Stimulated activated CD8-positive, alpha-beta memory T cell treated with anti-CD3 and anti-CD28 coated beads, Interleukin-15, amount 100 ng/mL, for 48 hours (primary cell): ENCODE results near the gene CAMK1D.
"Not testable (repeated sequence)": the region's sequence is repeated elsewhere in the genome, so short reads cannot be mapped to it uniquely, and the experiment has no call there.

Experiments used
- DNase-seq, 2 donors: peaks; one replicate each; pipeline ENCODE4 v3.0.0-alpha.2; 2020; ENCODE audit warnings: low read depth in 2 of 2

The CAMK1D gene

DNA sequence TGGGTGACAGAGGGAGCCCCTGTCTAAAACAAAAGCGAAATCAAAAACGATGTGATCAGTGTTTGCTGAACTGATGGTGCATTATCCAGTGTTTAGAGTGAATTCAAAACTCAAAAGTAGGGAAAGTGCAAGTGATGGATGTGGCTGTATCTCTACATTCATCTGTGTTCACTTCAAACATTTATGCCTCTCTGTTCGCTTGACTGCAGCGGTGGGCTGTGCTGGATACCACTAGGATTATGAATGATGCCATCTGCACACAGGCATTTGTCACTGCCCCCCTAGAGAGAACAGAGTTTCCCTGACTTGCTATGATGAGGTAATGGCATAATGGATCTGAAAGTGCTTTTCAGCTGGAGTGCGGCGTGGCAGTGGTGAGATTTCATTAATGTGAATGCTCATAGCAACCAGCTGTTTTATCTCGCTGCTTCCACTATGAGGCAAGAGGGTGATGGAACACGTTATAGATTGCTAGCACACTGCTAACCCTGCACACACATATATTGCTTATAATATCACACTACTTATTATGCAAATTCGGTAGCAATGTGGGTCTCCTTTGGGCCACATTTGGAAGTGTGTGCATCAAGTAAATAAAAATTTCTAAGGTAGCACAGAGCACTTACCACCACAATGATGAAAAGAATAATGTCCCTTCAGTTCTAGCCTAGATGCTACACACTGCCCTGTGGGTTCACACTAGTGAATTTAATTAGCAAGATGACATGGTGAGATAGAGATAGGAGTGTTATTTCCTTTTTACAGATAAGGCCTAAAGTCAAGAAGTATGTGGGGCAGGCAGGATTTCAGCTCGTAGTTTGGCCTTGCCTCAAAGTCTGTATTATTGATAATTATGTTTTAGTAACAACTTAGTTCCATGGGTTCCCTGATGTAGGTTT, 164.7 kb downstream of the CAMK1D start:
- DNase-seq: no peak

DNA sequence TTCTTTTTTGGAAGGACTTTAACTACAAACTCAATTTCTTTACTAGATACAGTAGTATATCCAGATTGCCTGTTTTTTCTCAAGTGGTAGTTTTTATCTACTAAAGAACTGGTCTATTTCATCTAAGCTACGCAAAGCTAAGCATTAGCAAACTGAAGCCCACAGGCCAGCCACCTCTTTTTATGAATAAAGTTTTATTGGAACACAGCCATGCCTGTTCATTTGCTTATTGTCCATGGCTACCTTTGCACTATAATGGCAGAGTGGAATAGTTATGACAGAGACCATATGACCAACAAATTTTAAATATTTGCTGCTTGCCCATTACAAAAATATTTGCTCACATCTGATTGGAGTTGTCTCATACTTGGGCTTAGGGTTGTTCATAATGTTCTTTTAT, 168.7 kb downstream of the CAMK1D start:
- DNase-seq: no peak

DNA sequence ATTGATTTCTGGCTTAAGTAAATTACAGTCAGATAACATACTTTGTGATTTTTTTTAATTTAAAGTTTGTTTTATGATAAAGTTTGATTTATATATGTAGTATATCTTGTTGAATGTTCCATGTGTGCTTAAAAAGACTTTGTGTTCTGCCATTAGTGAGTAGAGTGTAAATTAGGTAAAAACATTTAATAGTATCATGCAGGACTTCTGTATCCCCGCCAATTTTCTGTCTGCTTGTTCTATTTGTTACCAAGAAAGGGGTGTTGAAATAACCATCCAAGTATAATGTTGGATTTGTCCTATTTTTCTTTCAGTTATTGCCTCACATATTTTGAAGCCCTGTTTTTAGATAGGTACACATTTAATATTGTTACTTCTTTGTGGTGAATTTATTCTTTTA, 172.1 kb downstream of the CAMK1D start:
- DNase-seq: no peak

DNA sequence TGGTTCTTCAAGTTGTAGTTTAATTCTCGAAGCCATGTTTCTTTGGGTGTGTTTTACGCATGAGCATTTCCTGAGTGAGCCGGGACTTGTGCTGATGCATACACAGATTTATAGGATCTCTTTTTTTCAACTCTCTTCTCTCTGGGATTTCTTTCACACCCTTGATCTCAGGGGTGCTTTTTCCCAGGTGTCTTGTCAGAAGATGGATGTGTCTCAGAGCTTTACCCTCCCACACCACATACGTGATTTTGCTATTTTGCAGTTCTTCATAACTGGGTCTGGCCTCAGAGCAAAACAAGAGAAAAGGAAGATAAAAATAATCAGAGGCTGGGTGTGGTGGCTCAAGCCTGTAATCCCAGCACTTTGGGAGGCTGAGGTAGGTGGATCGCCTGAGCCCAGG, 177.0 kb downstream of the CAMK1D start:
- no peak for DNase-seq

DNA sequence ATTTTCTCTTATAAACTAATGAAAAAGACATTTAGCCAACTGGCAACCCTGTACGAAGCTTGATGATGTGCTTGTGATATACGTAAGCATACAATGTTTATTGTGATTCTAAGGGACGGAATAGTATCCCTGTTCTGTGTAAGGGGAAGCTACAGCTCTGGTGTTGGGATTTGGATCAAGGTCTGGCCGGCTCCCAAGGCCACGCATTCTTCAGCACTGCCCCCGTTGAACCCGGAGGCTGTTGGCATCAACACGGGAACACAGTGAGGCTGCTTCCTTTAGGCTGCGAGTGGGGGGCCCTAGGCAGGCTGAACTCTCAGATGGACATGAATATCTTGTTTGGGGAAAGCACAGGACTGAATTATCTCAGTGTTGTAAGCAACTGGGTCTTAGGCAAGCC, 180.6 kb downstream of the CAMK1D start:
- no peak for DNase-seq

DNA sequence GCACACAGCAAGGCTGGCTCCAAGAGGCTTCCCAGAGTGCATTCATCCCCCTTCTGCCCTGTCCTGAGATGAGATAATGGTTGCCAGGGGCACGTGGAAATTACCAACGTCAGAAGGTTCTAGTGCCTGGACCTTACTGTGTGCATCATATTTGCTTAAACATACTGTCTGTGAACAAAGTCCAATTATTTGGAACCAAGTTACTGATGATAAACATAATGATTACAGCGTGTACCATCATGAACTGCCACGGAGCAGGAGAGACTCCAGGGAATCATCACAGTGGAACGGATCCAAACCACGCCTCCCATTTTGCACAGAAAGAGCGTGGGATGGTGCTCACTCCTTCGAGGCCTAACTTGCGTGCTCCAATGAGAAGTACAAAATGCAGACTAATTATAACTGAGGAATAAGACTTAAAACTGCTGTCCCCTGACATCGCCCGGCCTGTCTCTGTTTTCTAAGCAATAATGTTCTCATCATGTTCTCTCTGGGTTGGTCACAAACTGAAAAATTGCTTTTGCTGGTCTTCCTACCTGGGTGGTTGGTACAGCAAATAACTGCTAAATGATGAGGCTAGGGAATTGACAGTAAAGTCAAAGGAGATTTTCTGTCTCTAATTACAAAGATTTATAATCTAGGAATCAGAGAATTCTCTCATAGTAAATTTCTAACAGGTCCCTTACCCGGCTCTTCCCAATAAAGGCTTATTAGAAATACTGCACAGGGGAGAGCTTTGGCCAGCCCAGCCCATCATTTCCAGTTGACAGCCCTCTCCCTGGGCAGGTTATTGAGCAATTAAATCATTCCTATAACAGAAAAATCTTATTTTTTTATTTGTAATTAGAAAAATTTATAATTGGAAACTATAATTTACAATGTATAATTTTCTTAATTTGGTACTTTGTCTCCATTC, 182.2 kb downstream of the CAMK1D start:
- DNase-seq: no peak

DNA sequence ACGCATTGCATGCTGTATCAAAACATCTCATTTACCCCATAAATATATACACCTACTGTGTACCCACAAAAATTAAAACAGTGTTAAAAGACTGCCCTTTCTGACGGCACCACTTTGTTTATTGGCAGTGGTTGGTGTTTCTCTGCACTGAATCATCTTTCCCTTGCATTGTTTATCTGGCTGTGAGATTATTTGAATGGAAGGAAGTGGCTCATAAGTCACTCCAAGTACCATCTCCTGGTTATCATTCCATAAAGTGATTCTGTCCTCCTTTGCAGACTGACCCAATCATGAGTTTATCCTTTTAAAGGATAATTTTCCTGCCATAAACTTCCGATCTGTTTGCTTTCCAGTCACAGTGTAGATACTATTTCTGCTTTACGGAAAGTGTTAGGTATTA, 183.8 kb downstream of the CAMK1D start:
- no peak for DNase-seq

DNA sequence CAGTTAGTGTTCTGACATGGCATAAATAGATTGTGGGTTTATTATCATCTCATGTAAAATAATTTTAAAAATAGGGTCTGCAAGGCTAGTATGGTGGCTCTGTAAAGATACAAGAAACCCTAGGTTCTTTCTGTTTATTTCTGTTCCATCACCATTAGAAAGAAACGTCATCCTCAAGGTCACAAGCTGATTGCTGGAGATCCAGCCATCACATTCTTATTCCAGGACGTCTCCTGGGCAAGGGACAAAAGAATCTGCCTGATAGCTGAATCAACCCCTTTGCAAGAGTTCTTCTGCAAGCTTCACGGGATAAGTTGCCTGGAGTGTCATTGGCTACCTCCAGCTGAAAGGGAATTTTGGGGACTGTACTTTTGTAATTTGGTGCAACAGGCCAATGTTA, 184.4 kb downstream of the CAMK1D start:
- no peak for DNase-seq

DNA sequence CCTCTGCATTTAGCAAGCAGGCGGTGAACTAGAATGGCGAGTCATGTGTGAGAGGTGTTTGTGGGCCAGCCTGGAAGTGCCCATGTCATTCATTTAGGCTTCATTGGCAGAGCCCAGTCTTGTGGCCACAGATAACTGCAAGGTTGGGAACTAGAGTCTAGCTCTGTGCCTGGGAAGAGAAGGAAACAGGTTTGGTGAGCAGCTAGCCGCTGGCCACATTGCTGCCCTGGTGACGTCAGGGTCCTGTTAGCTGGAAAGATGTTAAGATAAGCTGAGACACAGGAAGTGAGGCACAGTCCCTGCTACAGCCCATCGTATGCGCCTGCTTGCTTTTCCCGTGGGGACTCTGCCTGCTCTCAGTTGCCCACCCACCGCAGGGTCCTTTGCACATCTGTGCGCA, 185.5 kb downstream of the CAMK1D start:
- peak in 1 of 2 donors; percentile 21 for DNase-seq

DNA sequence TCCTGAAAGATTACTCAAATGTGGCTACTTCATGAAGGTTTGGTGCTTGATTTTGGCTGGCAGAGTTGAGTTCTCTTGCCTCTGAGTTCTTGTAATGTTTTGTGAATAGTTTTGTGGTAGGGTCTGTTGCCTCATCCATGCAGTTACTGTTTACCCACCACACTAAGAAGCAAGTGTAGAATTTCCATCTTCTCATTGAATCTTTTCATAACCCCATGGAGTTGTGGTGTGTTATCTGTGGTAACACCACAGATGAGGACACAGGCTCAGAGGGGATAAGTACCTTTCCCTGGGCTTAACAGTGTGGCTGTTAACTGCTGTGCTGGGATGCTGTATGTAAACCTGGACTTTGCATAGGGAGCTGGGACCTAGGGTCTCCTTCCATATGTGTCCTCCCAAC, 186.3 kb downstream of the CAMK1D start:
- no peak for DNase-seq

DNA sequence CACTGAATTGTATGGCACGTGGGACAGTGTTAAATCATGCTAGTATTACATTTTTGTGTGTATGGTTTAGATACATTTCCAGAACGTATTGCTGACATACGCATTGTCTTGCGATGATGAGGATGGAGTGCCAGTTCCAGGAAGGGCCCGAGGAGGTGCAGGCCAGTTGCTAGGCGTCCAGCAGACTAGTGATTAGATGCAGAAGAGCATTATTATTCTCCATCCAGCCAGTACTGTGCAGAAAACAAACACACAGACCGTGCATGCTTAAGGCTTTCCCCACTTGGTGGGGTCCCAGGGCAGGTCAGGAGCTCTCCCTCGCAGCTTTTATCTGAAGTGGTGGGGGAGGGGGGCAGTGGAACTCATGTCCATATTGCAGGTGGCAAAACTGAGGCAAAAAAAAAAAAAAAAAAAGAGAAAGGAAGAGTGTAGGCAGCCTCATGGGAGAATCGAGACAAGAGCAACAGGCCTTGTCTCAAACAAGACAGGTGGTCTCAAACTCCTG, 189.2 kb downstream of the CAMK1D start:
- no peak for DNase-seq

DNA sequence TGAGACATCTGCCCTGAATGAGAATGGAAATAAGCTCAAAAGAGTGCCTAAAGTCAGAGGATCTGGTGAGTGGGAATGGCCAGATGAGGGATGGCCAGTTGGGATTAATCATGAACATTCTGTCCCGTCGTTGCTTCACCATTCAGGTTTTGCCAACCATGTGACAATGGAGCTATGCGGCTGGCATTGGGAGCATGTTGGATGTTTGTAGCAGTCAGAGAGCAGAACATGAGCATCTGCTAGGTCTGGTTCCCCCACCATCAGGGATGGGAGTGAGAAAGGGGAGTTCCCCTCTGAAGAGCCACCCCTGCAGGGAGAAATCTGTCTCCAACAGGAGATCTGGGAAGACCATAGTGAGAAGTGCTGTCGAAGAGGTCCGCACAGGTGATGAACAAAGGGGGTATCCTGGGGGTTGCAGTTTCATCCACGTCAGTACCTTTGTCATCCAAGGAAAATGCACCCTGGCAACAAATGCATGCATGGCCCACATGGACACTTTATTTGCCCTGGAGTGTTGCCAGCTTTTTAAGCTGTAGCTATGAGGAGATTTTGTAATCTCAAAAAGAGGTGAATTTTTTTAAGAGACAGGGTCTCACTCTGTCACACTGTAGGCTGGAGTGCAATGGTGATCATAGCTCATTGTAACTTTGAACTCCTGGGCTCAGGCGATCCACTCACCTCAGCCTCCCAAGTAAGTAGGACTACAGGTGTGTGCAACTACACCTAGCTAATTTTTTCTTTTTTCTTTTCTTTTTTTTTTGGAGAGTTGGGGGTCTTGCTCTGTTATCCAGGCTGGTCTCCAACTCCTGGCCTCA, 190.2 kb downstream of the CAMK1D start:
- DNase-seq: no peak

DNA sequence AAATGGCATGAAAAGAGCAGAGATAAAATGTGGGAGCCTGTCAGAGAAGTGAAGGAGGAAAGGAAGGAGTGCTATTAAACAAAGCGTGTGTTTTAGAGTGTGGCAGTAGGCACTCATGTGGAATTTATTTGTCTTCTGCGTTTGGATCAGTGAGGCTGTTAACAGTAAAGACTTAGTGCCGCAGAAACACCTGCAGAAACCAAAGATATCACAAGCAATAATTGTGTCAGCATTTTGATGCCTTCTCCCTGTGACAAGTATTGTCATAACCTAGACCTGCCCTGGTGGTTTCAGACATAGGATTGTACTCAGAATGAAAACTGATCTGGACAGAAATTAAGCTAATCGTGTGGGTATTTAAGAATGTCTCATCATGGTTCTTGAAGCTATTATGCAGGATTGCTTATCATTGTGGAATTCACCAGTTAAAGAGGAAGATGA, 191.0 kb downstream of the CAMK1D start:
- DNase-seq: no peak

DNA sequence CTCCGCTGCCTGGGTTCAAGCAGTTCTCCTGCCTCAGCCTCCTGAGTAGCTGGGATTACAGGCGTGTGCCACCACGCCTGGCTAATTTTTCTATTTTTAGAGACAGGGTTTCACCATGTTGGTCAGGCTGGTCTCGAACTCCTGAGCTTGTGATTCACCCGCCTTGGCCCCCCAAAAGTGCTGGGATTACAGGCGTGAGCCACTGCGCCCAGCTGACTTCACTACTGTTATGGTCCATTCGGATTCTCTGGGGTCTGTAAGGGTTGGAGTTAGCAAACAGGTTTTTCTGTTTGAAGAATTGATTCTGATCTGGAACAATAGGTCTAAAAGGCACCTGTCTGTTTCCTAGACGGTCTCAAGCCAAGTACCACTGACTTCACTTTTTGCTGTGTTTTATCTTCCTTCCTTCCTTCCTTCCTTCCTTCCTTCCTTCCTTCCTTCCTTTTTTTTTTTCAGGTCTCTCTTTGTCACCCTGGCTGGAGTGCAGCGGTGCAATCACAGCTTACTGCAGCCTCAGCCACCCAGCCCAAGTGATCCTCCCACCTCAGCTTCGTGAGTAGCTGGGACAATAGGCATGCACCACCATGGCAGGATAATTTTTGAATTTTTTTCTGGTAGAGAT, 192.2 kb downstream of the CAMK1D start:
- no peak for DNase-seq

DNA sequence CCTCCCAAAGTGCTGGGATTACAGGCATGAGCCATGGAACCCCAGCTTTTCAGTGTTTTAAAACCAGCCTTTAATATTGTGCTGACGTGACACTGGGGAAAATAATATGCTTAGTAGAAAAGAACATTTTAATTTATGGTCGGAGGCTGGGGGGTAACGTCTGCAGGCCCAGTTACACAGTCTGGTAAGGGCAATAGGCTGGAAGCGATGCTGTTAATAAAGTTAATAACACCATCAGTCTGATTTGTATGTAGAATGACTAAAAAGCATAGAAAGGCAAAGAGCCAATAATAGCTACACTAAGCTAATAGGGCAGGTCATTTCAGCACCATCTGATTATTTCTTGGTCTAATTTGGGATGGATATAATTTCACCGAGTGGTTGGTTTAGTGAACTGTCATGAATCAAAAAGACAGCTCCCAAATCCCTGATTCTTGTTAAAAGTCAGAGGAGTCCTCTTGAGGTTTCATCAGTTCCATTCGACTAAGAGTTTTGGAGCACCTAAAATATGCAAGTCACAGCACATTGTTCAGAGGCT, 192.9 kb downstream of the CAMK1D start:
- no peak for DNase-seq

DNA sequence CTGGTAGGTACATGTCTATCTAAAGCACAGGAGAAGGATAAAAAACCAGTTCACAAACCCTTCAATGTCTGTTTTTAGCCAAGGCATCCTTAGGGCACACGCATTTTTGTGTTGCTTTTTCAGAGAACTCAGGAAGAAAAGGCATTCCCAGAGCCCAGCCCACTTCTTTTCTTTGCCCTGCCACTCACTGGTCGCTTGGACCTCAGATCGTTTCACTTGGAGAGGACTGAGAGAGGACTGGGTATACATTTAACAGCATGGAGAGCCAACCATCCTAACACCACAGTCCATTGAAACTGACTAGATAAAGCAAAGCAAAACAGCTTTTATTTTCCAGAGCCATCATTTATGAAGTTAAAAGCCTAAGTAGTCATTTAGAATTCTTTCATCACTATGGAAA, 194.2 kb downstream of the CAMK1D start:
- no peak for DNase-seq

DNA sequence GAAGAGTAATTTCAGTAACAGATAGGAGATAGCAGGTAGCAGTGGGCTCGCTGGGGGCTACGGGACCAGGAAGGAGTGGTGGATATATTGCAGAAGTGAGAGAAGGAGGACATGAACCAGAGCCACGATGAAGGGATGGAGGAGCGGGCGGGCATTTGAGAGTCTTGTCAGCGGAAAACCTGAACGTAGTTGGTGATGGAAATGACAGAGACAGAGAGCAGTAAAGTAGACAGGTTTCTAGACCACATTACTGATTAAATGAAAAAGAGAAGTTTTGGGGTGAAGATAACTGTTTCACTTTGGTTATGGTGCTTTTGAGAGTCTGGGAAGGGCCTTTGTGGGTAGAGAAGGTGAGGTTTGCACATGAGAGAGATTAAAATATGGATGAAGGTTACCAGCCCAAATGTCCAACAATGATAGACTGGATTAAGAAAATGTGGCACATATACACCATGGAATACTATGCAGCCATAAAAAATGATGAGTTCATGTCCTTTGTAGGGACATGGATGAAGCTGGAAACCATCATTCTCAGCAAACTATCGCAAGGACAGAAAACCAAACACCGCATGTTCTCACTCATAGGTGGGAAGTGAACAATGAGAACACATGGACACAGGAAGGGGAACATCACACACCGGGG, 196.9 kb downstream of the CAMK1D start:
- DNase-seq: not testable (repeated sequence)

DNA sequence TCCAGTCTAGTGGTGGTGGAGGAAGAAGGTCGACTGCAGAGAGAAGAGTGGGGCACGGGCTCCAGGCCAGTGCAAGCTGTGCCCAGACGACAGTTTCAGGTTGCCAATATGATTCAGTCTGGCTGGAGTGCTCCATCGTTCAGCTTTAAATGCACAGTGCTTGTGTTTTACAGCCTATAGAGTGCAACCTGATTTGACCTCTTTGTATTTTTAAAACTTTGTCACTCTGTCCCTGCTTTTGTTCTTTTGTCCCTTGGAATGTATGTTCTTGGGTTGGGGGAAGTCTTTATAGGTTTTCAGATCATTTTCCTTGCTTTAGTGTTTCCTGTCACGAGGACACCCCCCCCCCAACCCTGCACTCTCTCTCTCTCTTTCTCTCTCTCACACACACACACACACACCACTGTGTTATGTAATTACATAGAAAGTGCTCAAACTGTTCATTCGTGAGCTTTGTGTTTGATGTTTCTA, 198.0 kb downstream of the CAMK1D start:
- no peak for DNase-seq

DNA sequence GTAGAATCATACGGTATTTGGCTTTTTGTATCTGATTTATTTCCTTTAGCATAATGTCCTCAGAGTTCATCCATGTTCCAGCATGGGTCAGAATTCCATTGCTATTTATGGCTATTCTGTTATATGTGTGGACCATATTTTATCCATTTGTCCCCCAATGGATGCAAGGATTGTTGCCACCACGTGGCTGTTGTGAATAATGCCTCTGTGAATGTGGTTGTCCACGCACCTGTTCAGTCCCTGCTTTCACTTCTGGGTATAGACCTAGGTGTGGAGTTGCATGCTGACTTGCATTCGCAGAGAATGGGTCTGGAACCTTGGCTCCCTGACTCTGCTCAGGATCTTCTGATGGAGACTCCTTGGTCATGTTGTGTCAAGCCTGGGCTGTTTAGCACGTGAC, 199.9 kb downstream of the CAMK1D start:
- no peak for DNase-seq

DNA sequence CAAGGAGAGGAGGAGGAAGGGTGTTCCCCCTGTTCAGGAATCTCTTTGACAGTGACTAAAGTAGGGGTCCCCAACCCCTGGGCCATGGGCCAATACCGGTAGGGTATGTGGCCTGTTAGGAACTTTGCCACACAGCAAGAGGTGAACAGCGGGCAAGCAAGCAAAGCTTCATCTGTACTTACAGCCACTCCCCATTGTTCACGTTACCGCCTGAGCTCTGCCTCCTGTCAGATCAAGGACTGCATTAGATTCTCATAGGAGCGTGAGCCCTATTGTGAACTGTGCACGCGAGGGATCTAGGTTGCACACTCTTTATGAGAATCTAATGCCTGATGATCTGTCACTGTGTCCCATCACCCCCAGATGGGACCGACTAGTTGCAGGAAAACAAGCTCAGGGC, 201.6 kb downstream of the CAMK1D start:
- DNase-seq: no peak
